NCI-H510A (cell line): ENCODE measurements around the gene IL12RB1.
"Not testable (repeated sequence)": the region's sequence is repeated elsewhere in the genome, so short reads cannot be mapped to it uniquely, and the experiment has no call there.

ENCODE experiments used
- DNase-seq: peaks from one replicate; lab custom pipeline; 2025; lab: John Stamatoyannopoulos, UW

Gene IL12RB1

DNA sequence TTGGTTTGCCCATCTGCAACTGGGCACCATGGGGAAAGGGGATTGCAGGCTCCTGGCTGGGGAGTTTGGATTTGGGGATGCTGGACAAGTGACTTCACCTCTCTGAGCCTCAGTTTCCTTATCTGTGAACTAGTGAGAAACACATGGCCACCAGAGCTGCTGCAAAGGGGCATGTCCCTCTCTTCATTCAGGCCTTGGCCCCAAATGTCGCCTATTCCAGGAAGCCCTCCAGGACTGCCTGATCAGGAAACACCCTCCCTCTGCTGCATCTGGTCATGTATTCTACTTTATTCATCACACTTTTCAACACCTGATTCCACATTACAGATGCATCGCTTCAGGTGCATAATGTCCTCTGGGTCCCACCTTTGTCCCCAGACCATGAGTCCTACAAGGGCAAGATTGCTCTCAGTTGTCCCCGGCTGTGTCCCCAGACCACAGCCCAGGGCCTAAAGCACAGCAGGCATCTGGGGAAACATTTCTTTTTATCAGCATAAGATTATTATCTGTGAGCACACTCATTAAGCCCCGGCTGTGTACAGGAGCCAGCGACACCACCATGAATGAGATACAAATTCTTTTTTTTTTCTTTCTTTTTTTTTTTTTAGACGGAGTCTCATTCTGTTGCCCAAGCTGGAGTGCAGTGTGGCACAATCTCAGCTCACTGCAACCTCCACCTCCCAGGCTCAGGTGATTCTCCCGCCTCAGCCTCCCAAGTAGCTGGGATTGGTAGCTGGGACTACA is 41.3 kb downstream of the IL12RB1 start:
- DNase-seq, result no peak

DNA sequence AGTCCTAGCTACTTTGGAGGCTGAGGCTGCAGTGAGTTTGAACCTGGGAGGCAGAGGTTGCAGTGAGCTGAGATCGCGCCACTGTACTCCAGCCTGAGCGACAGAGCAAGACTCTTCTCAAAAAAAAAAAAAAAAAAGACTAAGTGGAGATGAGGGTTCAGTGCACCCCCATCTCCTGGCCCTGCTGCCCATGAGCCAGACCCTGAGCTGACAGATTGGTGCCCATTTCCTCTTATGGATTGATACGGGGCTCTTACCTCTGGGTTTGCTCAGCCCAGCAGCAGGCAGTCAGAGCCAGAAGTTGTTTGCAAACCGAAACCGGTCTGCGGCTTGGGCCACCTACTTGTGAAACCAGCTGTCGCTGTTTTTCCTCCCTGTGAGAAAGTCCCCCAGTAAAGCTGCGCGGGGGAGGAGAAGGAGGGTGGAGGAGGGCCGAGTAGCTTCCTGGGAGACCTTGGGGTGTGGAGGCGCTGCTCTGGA is 41.9 kb downstream of the IL12RB1 start:
- DNase-seq, result peak; percentile 90

DNA sequence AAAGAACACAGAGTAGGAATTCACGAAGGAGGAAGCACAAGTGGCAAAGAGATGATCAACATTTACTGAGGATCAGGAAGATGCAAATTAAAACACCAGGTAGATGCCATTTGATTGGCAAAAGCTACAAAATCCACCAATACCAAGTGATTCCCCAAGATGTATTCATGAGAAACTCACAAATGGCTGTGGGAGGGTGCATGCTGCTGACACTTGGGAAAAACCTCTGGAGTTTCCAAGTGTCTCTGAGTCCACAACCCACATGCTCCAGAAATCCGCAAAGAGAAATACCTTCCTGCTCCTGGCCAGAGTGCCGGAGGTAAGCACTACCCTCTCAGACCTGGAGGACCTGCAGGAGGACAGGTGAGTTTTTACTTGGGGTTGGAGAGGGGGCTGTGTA is 43.1 kb downstream of the IL12RB1 start:
- DNase-seq, result no peak

DNA sequence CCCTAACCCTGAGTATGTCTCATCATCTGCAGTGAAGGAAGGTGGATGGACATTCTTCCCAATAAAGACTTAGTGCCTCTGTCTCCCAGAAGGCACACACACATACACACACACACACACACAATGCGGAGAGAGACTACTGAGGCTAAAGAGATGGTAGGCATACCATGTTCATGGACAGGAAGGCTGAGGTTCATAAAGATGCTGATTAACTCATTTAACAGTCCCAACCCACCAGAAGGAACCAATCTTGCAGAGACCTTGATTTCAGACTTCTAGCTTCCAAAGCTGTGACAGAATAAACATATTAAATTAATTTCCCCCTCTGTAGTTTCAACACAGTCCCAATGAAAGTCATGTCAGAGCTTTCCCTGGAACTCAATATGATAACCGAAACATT is 45.7 kb downstream of the IL12RB1 start:
- no peak for DNase-seq

DNA sequence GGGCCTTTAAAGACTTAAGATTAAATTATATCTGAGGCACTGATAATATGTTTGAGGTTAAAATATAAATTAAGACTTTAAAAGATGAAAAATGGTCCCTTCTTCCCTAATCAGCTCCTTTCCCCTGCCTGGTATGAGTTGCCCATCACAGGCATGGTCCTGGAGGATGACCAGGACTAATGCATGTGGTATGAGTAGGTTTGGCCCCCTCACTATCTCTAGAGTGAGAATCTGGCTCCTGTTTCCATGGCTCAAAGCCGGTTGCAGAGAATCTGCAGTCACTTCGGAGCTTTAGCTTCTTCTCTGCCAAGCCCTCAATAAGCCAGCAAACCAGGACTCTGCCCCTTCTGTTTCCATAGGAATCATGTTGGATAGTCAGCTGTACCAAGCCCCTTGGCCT is 54.6 kb downstream of the IL12RB1 start:
- DNase-seq, result not testable (repeated sequence)

DNA sequence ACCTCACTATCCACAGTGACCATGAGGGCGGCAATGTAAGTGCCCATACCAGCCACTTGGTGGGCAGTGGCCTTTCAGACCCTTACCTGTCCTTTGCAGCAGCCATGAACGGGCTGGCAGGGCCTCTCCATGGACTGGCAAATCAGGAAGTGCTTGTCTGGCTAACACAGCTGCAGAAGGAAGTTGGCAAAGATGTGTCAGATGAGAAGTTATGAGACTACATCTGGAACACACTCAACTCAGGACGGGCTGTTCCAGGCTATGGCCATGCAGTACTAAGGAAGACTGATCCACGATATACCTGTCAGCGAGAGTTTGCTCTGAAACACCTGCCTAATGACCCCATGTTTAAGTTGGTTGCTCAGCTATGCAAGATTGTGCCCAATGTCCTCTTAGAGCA is 55.3 kb downstream of the IL12RB1 start:
- DNase-seq, result not testable (repeated sequence)

DNA sequence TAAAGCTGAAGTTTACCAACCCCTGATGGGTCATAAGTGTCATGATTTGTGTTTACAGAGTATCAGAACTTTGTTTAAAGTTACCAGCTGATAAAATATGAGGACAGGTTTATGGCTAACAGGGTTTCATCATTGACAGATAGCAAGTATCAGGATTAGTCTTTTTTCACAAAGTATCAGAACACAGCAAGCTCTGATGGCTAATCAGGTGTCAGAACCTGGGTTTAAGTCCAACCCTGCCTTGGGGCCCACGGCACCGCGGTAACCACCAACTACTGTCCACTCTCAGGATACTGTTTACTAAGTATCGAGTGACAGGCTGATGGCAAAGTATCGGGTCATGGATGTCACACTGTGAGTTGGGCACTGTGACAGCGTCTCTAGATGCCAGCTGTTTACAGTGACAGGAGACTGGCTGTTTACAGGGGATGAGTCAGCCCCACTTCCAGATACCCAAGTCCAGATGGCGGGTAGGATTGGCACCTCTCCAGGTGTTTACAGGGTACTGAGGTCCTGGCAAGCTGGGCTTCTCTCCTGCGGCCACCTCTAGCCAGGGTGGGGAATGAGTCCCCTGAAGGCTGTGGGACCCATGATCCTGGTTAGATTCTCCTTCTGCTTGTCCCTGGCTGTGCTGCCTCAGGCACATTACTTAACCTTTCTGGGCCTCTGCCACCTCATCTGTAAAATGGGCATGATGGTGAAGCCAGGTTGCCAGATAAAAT is 57.0 kb downstream of the IL12RB1 start:
- DNase-seq, result peak; percentile 85

DNA sequence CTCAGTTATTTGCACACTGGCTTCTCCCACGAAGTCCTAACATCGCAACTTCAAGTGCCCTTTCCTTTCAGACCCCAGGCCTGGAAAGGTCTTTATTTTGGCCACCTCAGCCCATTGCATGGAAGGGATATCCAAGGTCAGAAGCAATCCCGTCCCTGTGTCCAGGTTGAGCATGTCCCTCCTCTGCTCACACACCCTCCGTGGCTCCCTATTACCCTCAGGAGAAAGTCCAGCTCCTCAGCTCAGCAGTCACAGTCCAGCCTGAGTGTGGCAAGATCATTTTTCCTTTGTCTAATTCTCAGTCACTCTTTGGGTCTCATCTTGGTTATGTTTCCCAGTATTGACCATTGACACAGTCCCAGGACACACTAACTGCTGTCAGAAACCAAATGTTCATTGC is 59.6 kb downstream of the IL12RB1 start:
- DNase-seq, result no peak

DNA sequence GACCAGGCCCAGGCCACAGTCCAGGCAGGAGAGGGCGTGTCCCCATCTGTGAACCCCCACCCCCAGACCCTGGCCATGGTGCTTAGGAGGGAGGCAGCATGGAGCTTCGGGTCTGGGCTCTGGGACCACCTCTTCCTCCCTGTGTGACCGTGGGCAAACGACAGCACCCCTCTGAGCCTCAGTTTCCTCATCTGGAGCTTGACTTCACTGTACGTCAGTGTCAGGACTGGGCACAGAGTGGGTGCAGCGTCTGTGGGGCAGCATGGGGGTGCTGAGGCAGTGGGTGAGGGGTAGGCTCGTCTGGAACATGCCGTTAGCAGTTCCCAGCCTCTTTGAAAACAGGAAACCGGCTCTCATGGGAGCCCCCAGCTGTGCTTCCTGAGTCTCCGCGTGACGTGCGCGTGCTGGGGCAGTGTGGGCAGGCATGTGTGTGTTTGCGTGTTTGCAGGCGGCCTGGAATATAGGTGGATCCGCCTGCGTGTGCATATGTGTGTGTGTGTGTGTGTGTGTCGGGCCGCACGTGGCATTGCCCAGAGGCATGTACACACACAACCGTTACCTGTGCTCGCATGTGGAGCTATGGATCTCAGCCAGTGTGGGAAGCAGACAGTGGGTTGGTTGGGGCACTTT is 63.0 kb downstream of the IL12RB1 start:
- DNase-seq, result no peak

DNA sequence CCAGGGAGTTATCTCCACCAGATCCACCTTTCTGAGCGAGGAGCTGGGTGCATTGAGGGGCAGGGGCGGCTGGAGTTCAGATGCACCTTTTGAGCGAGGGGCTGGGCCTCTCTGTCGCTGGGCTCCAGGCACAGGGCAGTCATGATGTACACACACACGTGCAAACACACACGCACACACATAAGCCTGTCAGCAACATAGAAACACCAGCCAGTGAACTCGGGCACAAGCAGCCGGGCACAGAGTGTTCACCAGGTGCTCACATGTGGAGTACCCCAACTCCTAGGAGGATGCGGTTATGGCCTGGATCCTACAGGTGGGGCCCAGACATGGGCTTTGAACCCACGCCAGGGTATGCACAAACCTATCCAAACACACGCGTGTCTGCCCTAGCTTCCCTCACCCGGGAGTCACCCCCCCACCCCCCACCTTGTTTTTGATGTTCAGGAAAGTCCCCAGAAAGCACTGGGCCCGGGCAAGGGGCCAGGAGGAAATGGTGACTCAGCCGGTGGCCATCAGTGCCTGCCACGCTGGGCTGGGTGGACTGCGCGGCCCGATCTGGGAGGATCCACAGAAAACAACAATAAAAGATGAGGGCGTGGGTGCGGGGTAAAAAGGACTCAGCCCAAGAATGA is 65.5 kb downstream of the IL12RB1 start:
- DNase-seq, result no peak

DNA sequence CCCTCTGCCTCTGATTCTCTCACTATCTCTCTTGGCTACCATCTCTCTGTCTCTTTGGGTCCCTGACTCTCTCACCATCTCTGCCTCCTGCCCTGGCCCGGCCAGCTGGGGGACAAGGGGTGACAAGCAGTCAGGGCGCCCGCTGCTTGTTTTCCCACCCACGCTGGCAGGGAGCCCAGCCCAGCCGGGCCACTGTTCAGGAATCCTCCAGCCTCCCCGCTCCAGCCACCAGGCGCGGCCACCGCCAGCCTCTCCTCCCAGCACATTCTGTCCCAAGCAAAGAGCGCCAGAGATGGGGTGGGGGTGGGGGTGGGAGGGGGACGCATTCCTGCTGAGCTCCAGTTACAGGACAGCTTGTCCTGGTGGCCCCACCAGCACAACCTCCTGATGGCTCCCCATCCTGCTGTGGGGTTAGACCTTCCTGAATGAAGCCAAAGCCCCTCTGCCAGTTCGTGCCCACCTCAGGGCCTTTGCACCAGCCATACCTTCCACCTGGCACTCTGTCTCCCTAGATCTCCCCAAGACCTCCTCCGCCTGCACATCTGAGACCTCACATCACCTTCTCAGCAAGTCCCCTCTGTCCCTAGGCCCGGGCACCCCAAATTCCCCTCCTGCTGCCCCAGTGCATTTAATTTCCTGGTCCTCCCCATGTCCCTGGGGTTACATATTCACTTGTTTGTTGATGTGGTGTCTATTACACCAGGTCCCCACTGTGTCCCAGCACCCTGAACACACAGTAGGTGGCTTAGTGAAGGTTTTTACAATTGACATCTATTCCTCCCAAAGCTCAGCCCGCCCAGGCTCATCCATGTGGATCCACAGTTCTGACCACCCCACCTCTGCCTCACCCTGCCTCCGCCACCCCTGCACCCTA is 66.3 kb downstream of the IL12RB1 start:
- no peak for DNase-seq

DNA sequence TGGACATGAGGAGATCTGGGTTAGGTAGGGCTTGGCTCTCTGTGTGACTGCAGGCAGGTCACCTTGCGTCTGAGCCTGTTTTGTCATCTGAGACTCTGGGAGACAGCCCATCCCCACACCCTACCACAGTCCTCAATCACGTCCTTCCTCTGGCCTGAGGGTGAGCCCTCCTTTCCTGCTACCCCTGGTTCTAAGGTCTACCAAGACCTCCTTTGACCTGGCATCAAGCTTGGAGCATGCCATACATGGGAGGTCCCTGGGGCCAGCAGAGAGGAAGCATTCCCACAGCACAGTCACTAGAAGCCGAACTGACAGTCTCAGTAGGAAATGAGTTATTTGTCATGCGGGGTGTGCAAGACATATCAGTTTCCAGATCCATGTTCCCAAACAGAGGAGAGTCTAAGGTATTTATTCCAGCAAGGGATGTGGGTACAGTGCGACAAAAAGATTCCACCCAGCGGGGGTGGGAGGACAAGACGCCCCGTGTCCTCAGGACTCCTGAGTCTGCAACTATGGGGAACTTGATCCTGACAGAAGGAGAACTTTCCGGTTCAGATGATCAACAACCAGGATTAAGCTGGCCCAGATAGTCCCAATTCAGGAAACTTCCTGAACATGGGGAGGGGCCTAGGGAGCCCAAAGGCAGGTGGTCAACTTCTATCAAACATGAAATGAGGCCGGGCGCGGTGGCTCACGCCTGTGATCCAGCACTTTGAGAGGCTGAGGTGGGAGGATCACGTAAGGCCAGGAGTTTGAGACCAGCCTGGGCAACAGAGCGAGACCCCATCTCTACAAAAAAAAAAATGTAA is 69.3 kb downstream of the IL12RB1 start:
- DNase-seq, result no peak

DNA sequence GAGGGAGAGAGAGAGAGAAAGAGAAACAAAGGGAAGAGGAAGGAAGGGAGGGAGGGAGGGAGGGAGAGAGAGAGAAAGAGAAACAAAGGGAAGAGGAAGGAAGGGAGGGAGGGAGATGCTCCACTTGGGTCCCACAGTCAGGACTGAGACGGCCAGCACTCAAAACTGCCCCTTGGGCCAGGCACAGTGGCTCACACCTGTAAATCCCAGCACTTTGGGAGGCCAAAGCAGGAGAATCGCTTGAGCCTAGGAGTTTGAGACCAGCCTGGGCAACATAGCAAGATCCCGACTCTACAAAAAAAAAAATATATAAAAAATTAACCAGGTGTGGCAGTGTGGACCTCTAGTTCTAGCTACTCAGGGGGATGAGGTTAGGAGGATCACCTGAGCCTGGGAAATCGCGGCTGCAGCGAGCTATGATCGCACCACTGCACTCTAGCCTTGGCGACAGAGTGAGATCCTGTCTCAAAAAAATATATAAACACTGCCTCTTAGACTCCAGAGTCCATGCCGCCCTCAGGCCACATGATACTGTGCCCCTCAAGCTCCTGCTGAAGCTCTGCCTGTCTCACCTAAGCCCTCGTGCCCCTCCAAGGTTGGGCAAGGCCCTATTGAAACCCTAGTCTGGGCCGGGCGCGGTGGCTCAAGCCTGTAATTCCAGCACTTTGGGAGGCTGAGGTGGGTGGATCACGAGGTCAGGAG is 70.4 kb downstream of the IL12RB1 start:
- DNase-seq, result no peak

DNA sequence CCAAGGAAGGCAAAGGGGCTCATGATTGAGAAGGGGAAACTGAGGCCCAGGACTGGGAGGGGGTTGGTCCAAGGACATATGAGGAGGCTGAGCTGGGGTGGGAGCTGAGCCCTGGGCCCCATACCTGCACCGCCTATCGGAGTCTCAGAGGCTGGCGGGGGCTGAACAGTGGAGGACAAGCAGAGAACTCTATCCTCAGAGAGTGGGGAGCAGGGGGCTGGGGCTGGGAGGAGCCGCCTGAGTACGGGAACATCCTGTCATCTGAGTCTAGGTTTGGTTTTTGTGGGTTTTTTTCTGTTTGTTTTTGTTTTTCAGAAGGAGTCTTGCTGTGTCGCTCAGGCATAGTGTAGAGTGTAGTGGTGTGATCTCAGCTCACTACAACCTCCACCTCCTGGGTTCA is 72.5 kb downstream of the IL12RB1 start:
- DNase-seq, result no peak

DNA sequence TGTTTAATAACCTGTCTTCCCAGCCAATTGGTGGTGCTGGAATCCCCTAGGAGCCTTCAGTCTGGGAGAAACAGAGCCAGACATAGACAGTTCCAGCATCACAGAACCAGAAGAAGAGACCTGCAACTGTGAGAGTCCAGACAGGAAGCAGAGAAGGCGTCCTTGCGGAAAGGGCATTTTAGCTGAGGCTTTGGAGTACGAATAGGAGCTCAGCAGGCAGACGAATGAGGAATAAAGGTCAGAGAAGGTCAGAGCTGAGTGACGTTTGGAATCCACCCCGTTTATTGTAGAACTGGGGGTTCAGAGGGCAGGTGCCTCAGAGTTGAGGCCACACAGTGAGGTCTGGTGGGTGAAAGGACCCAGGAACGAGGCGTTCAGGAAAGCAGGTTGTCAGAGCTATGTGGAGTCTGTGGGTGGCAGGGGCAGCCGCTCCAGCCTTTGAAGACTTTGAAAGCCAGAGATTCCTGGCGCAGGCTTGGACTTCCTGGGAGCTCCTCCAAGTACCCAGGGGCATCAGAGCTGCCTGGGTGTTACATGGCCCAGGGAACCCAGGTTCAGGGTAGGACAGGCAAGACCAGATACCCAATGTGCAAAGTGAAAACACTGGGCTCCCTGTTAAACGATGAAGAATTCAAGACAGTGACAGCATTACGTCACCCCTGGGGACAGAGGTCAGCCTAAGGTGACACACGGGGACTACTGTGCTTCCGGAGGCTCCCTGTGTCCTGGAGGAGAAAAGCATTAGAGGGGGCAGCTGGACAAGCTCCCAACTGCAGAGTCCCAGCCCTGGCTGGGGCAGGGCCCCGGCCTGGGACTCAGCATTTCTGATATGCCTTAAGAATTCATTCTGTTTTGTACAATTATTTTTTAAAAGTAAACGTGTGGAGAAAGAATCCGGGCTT is 73.3 kb downstream of the IL12RB1 start:
- DNase-seq, result no peak

DNA sequence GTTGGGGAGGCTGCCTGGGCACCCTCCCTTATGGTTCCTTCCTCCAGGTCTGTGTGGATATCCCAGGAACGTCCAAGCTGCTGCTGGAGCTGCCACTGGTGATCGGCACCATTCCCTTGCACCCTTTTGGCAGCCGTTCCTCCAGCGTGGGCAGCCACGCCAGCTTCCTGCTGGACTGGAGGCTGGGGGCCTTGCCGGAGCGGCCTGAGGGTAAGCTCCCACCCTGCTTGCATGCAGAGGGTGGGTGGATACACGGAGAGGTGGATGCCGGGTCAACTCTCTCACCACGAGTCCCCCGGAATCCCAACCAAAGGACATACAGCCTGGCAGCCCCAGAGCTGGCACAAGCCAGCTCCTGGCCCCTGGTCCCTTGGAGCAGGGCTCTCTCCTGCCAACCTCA is 76.6 kb downstream of the IL12RB1 start:
- DNase-seq, result no peak

DNA sequence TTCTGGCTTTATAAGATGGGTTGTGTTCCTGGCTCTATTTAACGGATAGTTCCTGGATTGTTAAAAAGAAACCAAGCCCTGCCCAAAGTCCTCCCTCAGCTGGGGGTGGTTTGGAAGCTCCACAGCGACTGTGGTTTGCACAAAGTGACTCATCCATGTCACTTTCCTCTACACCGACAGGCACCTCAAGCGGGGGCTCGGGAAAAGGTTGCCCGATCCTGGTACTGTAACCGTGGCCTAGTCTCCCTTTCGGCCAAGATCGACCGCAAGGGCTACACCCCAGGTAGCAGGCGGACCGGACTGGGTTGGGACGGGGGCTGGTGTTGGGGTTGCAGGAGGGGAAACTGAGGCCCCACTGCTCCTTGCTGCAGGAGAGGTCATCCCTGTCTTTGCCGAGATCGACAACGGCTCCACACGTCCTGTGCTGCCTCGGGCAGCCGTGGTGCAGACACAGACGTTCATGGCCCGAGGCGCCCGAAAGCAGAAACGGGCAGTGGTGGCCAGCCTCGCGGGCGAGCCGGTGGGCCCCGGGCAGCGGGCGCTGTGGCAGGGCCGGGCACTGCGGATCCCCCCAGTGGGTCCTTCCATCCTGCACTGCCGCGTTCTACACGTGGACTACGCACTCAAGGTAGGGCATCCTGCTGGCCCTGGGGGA is 77.2 kb downstream of the IL12RB1 start:
- DNase-seq, result no peak
